Measurements from ENCODE around the gene BAX. TPM values are rescaled to one million over a fixed set of nuclear protein-coding genes. Genes with fewer than 3 reads are reported as not detected.

Gene BAX
- total and polyA plus RNA-seq, 2 of the 13 experiments (the other 11 are each of a cell fraction or from before 2014, with no cell fraction given), result 139 to 176 TPM

GRCh38 chr19:48967346-48968178 is 12.9 kb downstream of the BAX start (continued):
- no peak for TF ChIP-seq ZBTB40 (IDR thresholded peaks at IDR 0.05)
- no peak for TF ChIP-seq ZBTB40 (CRISPR knock-in tag; IDR thresholded peaks at IDR 0.05)
- no peak for TF ChIP-seq ZFP36 (IDR thresholded peaks at IDR 0.05; ENCODE audit: borderline replicate concordance, low read depth, low read length, partially characterized antibody)
- no peak for TF ChIP-seq ZNF790 (CRISPR knock-in tag; IDR thresholded peaks at IDR 0.05; ENCODE audit: borderline replicate concordance)
- TF ChIP-seq GLI4 (CRISPR knock-in tag; IDR thresholded peaks at IDR 0.05; ENCODE audit: borderline replicate concordance), result no peak; the same call in 1 of the 2 replicates
- TF ChIP-seq KAT2B (IDR thresholded peaks at IDR 0.05; ENCODE audit: borderline replicate concordance, low read depth, low read length), result no peak
- TF ChIP-seq NFKBIZ (CRISPR knock-in tag; IDR thresholded peaks at IDR 0.05), result no peak
- no peak for TF ChIP-seq ZNF235 (CRISPR knock-in tag; IDR thresholded peaks at IDR 0.05; ENCODE audit: borderline replicate concordance)
- no peak for TF ChIP-seq ATM (IDR thresholded peaks at IDR 0.05; ENCODE audit: borderline replicate concordance)
- TF ChIP-seq ZBTB3 (CRISPR knock-in tag; IDR thresholded peaks at IDR 0.05; ENCODE audit: borderline replicate concordance, low read depth), result no peak
- no peak for TF ChIP-seq ZNF546 (CRISPR knock-in tag; conservative IDR thresholded peaks at IDR 0.05)
- no peak for TF ChIP-seq BRCA1 (CRISPR knock-in tag; IDR thresholded peaks at IDR 0.05)
- no peak for TF ChIP-seq CBX1 (IDR thresholded peaks at IDR 0.05; ENCODE audit: low read depth)
- no peak for TF ChIP-seq ZNF552 (CRISPR knock-in tag; IDR thresholded peaks at IDR 0.05; ENCODE audit: borderline replicate concordance)
- TF ChIP-seq MEIS2 (CRISPR knock-in tag; IDR thresholded peaks at IDR 0.05), result no peak
- TF ChIP-seq ZSCAN21 (CRISPR knock-in tag; IDR thresholded peaks at IDR 0.05; ENCODE audit: borderline replicate concordance), result no peak
- peak; percentile 93 for TF ChIP-seq ZC3H13 (CRISPR knock-in tag; IDR thresholded peaks at IDR 0.05)
- no peak for TF ChIP-seq ZKSCAN1 (IDR thresholded peaks at IDR 0.05; ENCODE audit: low read length)
- TF ChIP-seq FUBP1 (CRISPR knock-in tag; IDR thresholded peaks at IDR 0.05; ENCODE audit: borderline replicate concordance), result 0 out of 2 replicates have a peak, but pooled peaks have one; percentile 32
